Measurements from ENCODE around the gene SIL1.

The SIL1 gene

GRCh38 chr5:138936225-138936967 is 261.8 kb downstream of the SIL1 start:
- Mint-ChIP-seq H3K36me3 (peaks cover 39% of the 10 kb centered on the region), H3K27ac (no peak overlapping the region), H3K9me3 (peaks cover 2% of the 10 kb centered on the region), H3K4me3 (no peak overlapping the region), H3K27me3 (no peaks in the 10 kb centered on the region), H3K4me1 (peaks cover 4% of the 10 kb centered on the region)
- DNase-seq (ENCODE audit: low spot score in 2 of 2), result no peak
- no peak for ATAC-seq (ENCODE audit: low read depth)

GRCh38 chr5:138935466-138935865 is 262.7 kb downstream of the SIL1 start:
- Mint-ChIP-seq H3K27ac (no peak overlapping the region), H3K9me3 (no peaks in the 10 kb centered on the region), H3K36me3 (peaks cover 40% of the 10 kb centered on the region), H3K4me3 (no peak overlapping the region), H3K4me1 (peaks cover 4% of the 10 kb centered on the region), H3K27me3 (no peaks in the 10 kb centered on the region)
- DNase-seq (ENCODE audit: low spot score in 2 of 2), result no peak
- ATAC-seq (ENCODE audit: low read depth), result no peak

- H3K9me3 Mint-ChIP-seq, result no peaks in the 10 kb centered on the region
- DNase-seq (ENCODE audit: low spot score in 2 of 2) (no peak), ATAC-seq (ENCODE audit: low read depth) (no peak)
- H3K4me1 Mint-ChIP-seq, result peaks cover 4% of the 10 kb centered on the region
- H3K36me3 Mint-ChIP-seq, result peaks cover 40% of the 10 kb centered on the region
- no peaks in the 10 kb centered on the region for H3K27me3 Mint-ChIP-seq
- no peak overlapping the region for H3K27ac Mint-ChIP-seq
- no peak overlapping the region for H3K4me3 Mint-ChIP-seq
Observed at GRCh38 chr5:138934971-138935370, 263.2 kb downstream of the SIL1 start.

- Mint-ChIP-seq H3K27ac (no peak overlapping the region), H3K4me1 (peaks cover 4% of the 10 kb centered on the region), H3K4me3 (no peak overlapping the region), H3K27me3 (no peaks in the 10 kb centered on the region), H3K36me3 (peaks cover 37% of the 10 kb centered on the region), H3K9me3 (no peaks in the 10 kb centered on the region)
- DNase-seq (ENCODE audit: low spot score in 2 of 2) (no peak), ATAC-seq (ENCODE audit: low read depth) (no peak)
Observed at GRCh38 chr5:138933522-138934290, 264.5 kb downstream of the SIL1 start.

GRCh38 chr5:138932171-138932810 is 265.9 kb downstream of the SIL1 start:
- Mint-ChIP-seq H3K4me1 (peaks cover 2% of the 10 kb centered on the region), H3K27ac (no peak overlapping the region), H3K36me3 (peaks cover 38% of the 10 kb centered on the region), H3K9me3 (no peaks in the 10 kb centered on the region), H3K4me3 (no peak overlapping the region), H3K27me3 (no peaks in the 10 kb centered on the region)
- DNase-seq (ENCODE audit: low spot score in 2 of 2) (no peak), ATAC-seq (ENCODE audit: low read depth) (no peak)

GRCh38 chr5:138930371-138931097 is 267.6 kb downstream of the SIL1 start:
- H3K36me3 Mint-ChIP-seq, result peaks cover 42% of the 10 kb centered on the region
- no peaks in the 10 kb centered on the region for H3K9me3 Mint-ChIP-seq
- no peak overlapping the region for H3K4me3 Mint-ChIP-seq
- no peak for ATAC-seq (ENCODE audit: low read depth)
- DNase-seq (ENCODE audit: low spot score in 2 of 2), result no peak
- no peaks in the 10 kb centered on the region for H3K4me1 Mint-ChIP-seq
- no peak overlapping the region for H3K27ac Mint-ChIP-seq
- H3K27me3 Mint-ChIP-seq, result no peaks in the 10 kb centered on the region

- H3K27ac Mint-ChIP-seq, result no peak overlapping the region
- H3K4me1 Mint-ChIP-seq, result no peaks in the 10 kb centered on the region
- peaks cover 42% of the 10 kb centered on the region for H3K36me3 Mint-ChIP-seq
- DNase-seq (ENCODE audit: low spot score in 2 of 2) (no peak), ATAC-seq (ENCODE audit: low read depth) (no peak)
- no peak overlapping the region for H3K4me3 Mint-ChIP-seq
- no peaks in the 10 kb centered on the region for H3K27me3 Mint-ChIP-seq
- H3K9me3 Mint-ChIP-seq, result no peaks in the 10 kb centered on the region
Observed at GRCh38 chr5:138929571-138929955, 268.6 kb downstream of the SIL1 start.

- no peak overlapping the region for H3K27ac Mint-ChIP-seq
- ATAC-seq (ENCODE audit: low read depth) (no peak), DNase-seq (ENCODE audit: low spot score in 2 of 2) (no peak)
- H3K4me3 Mint-ChIP-seq, result no peak overlapping the region
- H3K36me3 Mint-ChIP-seq, result peaks cover 37% of the 10 kb centered on the region
- H3K4me1 Mint-ChIP-seq, result no peaks in the 10 kb centered on the region
- H3K27me3 Mint-ChIP-seq, result no peaks in the 10 kb centered on the region
- no peaks in the 10 kb centered on the region for H3K9me3 Mint-ChIP-seq
Observed at GRCh38 chr5:138927979-138928378, 270.2 kb downstream of the SIL1 start.

GRCh38 chr5:138927544-138927943 is 270.6 kb downstream of the SIL1 start:
- DNase-seq (ENCODE audit: low spot score in 2 of 2) (no peak), ATAC-seq (ENCODE audit: low read depth) (no peak)
- Mint-ChIP-seq H3K9me3 (no peaks in the 10 kb centered on the region), H3K36me3 (peaks cover 34% of the 10 kb centered on the region), H3K4me1 (no peaks in the 10 kb centered on the region), H3K27me3 (no peaks in the 10 kb centered on the region), H3K27ac (no peak overlapping the region), H3K4me3 (no peak overlapping the region)

GRCh38 chr5:138926688-138927448 is 271.3 kb downstream of the SIL1 start:
- ATAC-seq (ENCODE audit: low read depth) (no peak), DNase-seq (ENCODE audit: low spot score in 2 of 2) (no peak)
- Mint-ChIP-seq H3K36me3 (peaks cover 31% of the 10 kb centered on the region), H3K27me3 (no peaks in the 10 kb centered on the region), H3K27ac (no peak overlapping the region), H3K4me1 (no peaks in the 10 kb centered on the region), H3K4me3 (no peak overlapping the region), H3K9me3 (no peaks in the 10 kb centered on the region)

GRCh38 chr5:138926257-138926656 is 271.9 kb downstream of the SIL1 start:
- H3K9me3 Mint-ChIP-seq, result no peaks in the 10 kb centered on the region
- no peak for DNase-seq (ENCODE audit: low spot score in 2 of 2)
- no peak overlapping the region for H3K4me3 Mint-ChIP-seq
- no peaks in the 10 kb centered on the region for H3K4me1 Mint-ChIP-seq
- no peak overlapping the region for H3K27ac Mint-ChIP-seq
- peaks cover 25% of the 10 kb centered on the region for H3K36me3 Mint-ChIP-seq
- ATAC-seq (ENCODE audit: low read depth), result no peak
- no peaks in the 10 kb centered on the region for H3K27me3 Mint-ChIP-seq

- Mint-ChIP-seq H3K4me1 (no peaks in the 10 kb centered on the region), H3K9me3 (no peaks in the 10 kb centered on the region), H3K27me3 (no peaks in the 10 kb centered on the region), H3K27ac (no peak overlapping the region), H3K36me3 (peaks cover 23% of the 10 kb centered on the region), H3K4me3 (no peak overlapping the region)
- DNase-seq (ENCODE audit: low spot score in 2 of 2), result no peak
- no peak for ATAC-seq (ENCODE audit: low read depth)
Observed at GRCh38 chr5:138925090-138925635, 273.0 kb downstream of the SIL1 start.

GRCh38 chr5:138922494-138922893 is 275.7 kb downstream of the SIL1 start:
- no peak overlapping the region for H3K4me3 Mint-ChIP-seq
- DNase-seq (ENCODE audit: low spot score in 2 of 2) (no peak), ATAC-seq (ENCODE audit: low read depth) (no peak)
- no peaks in the 10 kb centered on the region for H3K9me3 Mint-ChIP-seq
- peaks cover 30% of the 10 kb centered on the region for H3K36me3 Mint-ChIP-seq
- H3K4me1 Mint-ChIP-seq, result no peaks in the 10 kb centered on the region
- H3K27me3 Mint-ChIP-seq, result no peaks in the 10 kb centered on the region
- H3K27ac Mint-ChIP-seq, result peak overlapping the region; percentile 28

Data from memory B cell (primary cell).